Measurements from ENCODE around the gene ITFG2. TPM values are rescaled to one million over a fixed set of nuclear protein-coding genes. Genes with fewer than 3 reads are reported as not detected.
A peak's percentile ranks its signal among the peaks of the same experiment; 100 is the strongest.

ITFG2 gene
- total RNA-seq, 1 experiment from 2014 or later: 24.6 TPM

- no peak overlapping the region; the same call in 1 of the 2 replicates for H3K27ac ChIP-seq (ENCODE audit: low read depth, low read length)
- POLR2A ChIA-PET: no interaction called here
- H3K36me3 ChIP-seq (ENCODE audit: control insufficient read depth in 1 of 2, insufficient read depth in 2 of 2, low read length in 2 of 2): peaks cover 0 to 6% of the 10 kb centered on the region in 2 experiments; a peak in 1 of 4 replicates
- DNase-seq (ENCODE audit: low read depth, low spot score) (no peak), ATAC-seq (0 out of 2 replicates have a peak, but pooled peaks have one; percentile 18)
- no peaks in the 10 kb centered on the region for H4K20me1 ChIP-seq (ENCODE audit: insufficient read depth)
- no peaks in the 10 kb centered on the region for H3K9me2 ChIP-seq (ENCODE audit: insufficient read depth)
- no peaks in the 10 kb centered on the region for H3K4me1 ChIP-seq (ENCODE audit: control insufficient read depth in 1 of 2, insufficient read depth in 2 of 2, low read length in 2 of 2)
- intact Hi-C loops (cut with micrococcal nuclease): no loop called here
- no peaks in the 10 kb centered on the region for H3K27me3 ChIP-seq (ENCODE audit: insufficient read depth, low read length)
- no peak overlapping the region for H3K4me2 ChIP-seq (ENCODE audit: low read length)
- no peaks in the 10 kb centered on the region for H3K9me3 ChIP-seq (ENCODE audit: control insufficient read depth in 1 of 2, insufficient read depth in 1 of 2, low read depth in 1 of 2, low read length in 2 of 2)
- CTCF ChIA-PET: no interaction called here
- RAD21 ChIA-PET (ENCODE audit: low non-redundant PET in 1 of 2, low total read pairs in 2 of 2, uncharacterized antibody in 2 of 2, unreplicated experiment in 2 of 2): no interaction called here
- H2AFZ ChIP-seq (ENCODE audit: low read depth, low read length, poor library complexity, severe bottlenecking): no peak overlapping the region
- H3K9ac ChIP-seq (ENCODE audit: low read length): no peak overlapping the region
- H3K4me3 ChIP-seq (replicated peaks in 1 of 2; ENCODE audit: low read depth in 1 of 2, low read length in 2 of 2): no peak overlapping the region
- H3K79me2 ChIP-seq (ENCODE audit: insufficient read depth, low read length): no peaks in the 10 kb centered on the region
- BruUV-seq (replicated peaks): no TSS peak
- TF ChIP-seq CTCF (IDR thresholded peaks at IDR 0.05 in 2 of 3, conservative IDR thresholded peaks at IDR 0.05 in 1 of 3; ENCODE audit: borderline replicate concordance in 1 of 3, insufficient read depth in 1 of 3, low read depth in 2 of 3, low read length in 2 of 3) (no peak), EZH2 (IDR thresholded peaks at IDR 0.05) (no peak)
Observed at GRCh38 chr12:2832550-2833127, 20.2 kb downstream of the ITFG2 start.

- RAD21 ChIA-PET (ENCODE audit: low non-redundant PET in 1 of 2, low total read pairs in 2 of 2, uncharacterized antibody in 2 of 2, unreplicated experiment in 2 of 2): no interaction called here
- intact Hi-C loops (cut with micrococcal nuclease): no loop called here
- POLR2A ChIA-PET: no interaction called here
- no peak for TF ChIP-seq EZH2phosphoT487 (IDR thresholded peaks at IDR 0.05; ENCODE audit: borderline replicate concordance)
- TF ChIP-seq EZH2 (IDR thresholded peaks at IDR 0.05): no peak
- no peak for TF ChIP-seq EGR1 (IDR thresholded peaks at IDR 0.05; ENCODE audit: low read depth)
- TF ChIP-seq CEBPB (IDR thresholded peaks at IDR 0.05; ENCODE audit: low read depth): no peak
- TF ChIP-seq MAX (IDR thresholded peaks at IDR 0.05): no peak
- TF ChIP-seq REST (IDR thresholded peaks at IDR 0.05; ENCODE audit: low read depth): no peak
- TF ChIP-seq ATF3 (IDR thresholded peaks at IDR 0.05): no peak
- no peak for TF ChIP-seq FOSL1 (IDR thresholded peaks at IDR 0.05; ENCODE audit: low read depth)
- no peak for TF ChIP-seq TCF7L2 (IDR thresholded peaks at IDR 0.05; ENCODE audit: borderline replicate concordance, extremely low read depth, insufficient read depth, insufficient read length)
- TF ChIP-seq CBX3 (IDR thresholded peaks at IDR 0.05; ENCODE audit: low read depth): no peak
- TF ChIP-seq SIN3A (IDR thresholded peaks at IDR 0.05; ENCODE audit: low read depth): no peak
- TF ChIP-seq ZNF274 (IDR thresholded peaks at IDR 0.05; ENCODE audit: low read depth, low read length): no peak
Observed at GRCh38 chr12:2833327-2833726, 20.9 kb downstream of the ITFG2 start.

More at GRCh38 chr12:2833327-2833726, 20.9 kb downstream of the ITFG2 start:
- Histone ChIP-seq H3K27me3 (ENCODE audit: insufficient read depth, low read length) (no peaks in the 10 kb centered on the region), H3K9me3 (ENCODE audit: control insufficient read depth in 1 of 2, insufficient read depth in 1 of 2, low read depth in 1 of 2, low read length in 2 of 2) (no peaks in the 10 kb centered on the region), H3K9me2 (ENCODE audit: insufficient read depth) (no peaks in the 10 kb centered on the region), H2AFZ (ENCODE audit: low read depth, low read length, poor library complexity, severe bottlenecking) (no peak overlapping the region), H3K79me2 (ENCODE audit: insufficient read depth, low read length) (no peaks in the 10 kb centered on the region), H3K4me3 (replicated peaks in 1 of 2; ENCODE audit: low read depth in 1 of 2, low read length in 2 of 2) (no peak overlapping the region), H3K4me2 (ENCODE audit: low read length) (no peak overlapping the region), H3K4me1 (ENCODE audit: control insufficient read depth in 1 of 2, insufficient read depth in 2 of 2, low read length in 2 of 2) (no peaks in the 10 kb centered on the region), H3K9ac (ENCODE audit: low read length) (no peak overlapping the region), H3K27ac (ENCODE audit: low read depth, low read length) (no peak overlapping the region), H4K20me1 (ENCODE audit: insufficient read depth) (no peaks in the 10 kb centered on the region), H3K36me3 (ENCODE audit: control insufficient read depth in 1 of 2, insufficient read depth in 2 of 2, low read length in 2 of 2) (no peaks in the 10 kb centered on the region)
- no peak for DNase-seq (ENCODE audit: low read depth, low spot score)
- no TSS peak for BruUV-seq (replicated peaks)
- ATAC-seq: no peak; the same call in 1 of the 2 replicates
- CTCF ChIA-PET: no interaction called here

All from HCT116 (cell line).